T47D (cell line): ENCODE data around the gene ZNF511.

ENCODE experiments used
- DNase-seq, 2 experiments: peaks; one replicate each; pipeline versions ENCODE4 v3.0.0 to v3.0.0-alpha.2; 2011 to 2012; ENCODE audit warnings: low read depth in 1 of 2, low spot score in 1 of 2
- JUND ChIP-seq: IDR thresholded peaks from 2 replicates; pipeline ENCODE4 v1.6.1; 2012; ENCODE audit warnings: low read depth
- in situ Hi-C: cut with HindIII; loops from 2 replicates; pipeline ENCODE4 v1.10.0; 2016; ENCODE audit warnings: low sequenced_read_pairs, low pct_unique_long_range_greater_than_20kb

Gene ZNF511

DNA sequence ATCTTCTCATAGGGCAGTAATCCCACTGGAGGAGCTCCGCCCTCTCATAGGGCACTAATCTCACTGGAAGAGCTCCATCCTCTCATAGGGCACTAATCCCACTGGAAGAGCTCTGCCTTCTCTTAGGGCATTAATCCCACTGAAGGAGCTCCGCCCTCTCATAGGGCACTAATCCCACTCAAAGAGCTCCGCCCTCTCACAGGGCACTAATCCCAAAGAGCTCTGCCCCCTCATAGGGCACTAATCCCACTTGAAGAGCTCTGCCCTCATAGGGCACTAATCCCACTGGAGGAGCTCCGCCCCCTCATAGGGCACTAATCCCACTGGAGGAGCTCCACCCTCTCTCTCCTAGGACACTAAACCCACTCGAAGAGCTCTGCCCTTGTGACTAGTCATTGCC, 52.5 kb downstream of the ZNF511 start:
- no peak for TF ChIP-seq JUND
- in situ Hi-C loops, result no loop called here
- no peak for DNase-seq

DNA sequence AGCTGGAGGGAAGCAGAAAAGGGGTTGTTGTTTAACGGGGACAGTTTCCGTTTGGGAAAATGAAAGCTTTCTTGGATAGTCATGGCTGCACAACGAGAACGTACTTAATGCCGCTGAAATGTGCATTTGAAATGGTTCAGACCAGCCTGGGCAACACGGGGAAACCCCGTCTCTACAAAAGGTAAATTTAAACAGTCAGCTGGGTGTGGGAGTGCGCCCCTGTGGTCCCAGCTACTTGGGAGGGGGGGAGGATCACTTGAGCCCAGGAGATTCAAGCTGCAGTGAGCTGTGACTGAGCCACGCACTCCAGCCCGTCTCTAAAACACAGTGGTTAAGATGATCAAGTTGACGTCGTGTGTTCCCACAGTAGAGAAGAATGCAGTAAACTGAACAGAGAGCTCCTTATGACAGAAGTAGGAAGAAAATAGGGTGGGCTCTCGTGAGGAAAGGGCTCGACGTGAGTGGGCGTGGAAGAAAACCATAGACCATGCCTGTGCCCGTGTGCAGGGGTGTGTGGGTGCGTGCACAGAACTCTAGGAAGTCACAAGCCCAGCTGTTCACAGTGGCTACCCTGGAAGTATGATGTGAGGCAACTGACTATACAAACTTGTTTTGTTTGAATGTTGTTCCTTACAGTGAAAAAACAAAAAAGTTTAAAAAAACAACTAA, 53.2 kb downstream of the ZNF511 start:
- TF ChIP-seq JUND, result no peak
- in situ Hi-C loops, result no loop called here
- DNase-seq, result no peak
